Heart left ventricle (tissue), 16 donors: Measurements from ENCODE around the gene AFF1. TPM values are rescaled to one million over a fixed set of nuclear protein-coding genes. Genes with fewer than 3 reads are reported as not detected.

Experiments
- ATAC-seq, 4 donors: fragments of 200-7000 bp; cut with Tn5 transposase; one replicate each; pipeline ENCODE4 v1.9.1; 2020 to 2022; ENCODE audit warnings: moderate library complexity in 4 of 4, mild to moderate bottlenecking in 3 of 4, moderate number of reproducible peaks in 1 of 4
- DNase-seq, 5 donors: peaks; one replicate each; pipeline ENCODE4 v3.0.0-alpha.2; 2020
- H3K27ac ChIP-seq, 12 donors: fragments of 200-600 bp; sonication (generic) in 4 of 12; one replicate each; pipeline versions ENCODE4 v1.5.0 to v1.8.0; 2016 to 2022; ENCODE audit warnings: mild to moderate bottlenecking in 2 of 12
- H3K27me3 ChIP-seq, 9 donors: fragments of 200-600 bp; sonication (generic) in 2 of 9; one replicate each; pipeline versions ENCODE4 v1.5.1 to v1.8.0; 2016 to 2022; ENCODE audit warnings: mild to moderate bottlenecking in 3 of 9
- H3K36me3 ChIP-seq, 9 donors: fragments of 200-600 bp; sonication (generic) in 2 of 9; one replicate each; pipeline versions ENCODE4 v1.5.0 to v1.8.0; 2018 to 2022; ENCODE audit warnings: mild to moderate bottlenecking in 2 of 9
- H3K4me1 ChIP-seq, 12 donors: fragments of 200-600 bp; sonication (generic) in 4 of 12; one replicate each; pipeline versions ENCODE4 v1.5.0 to v1.8.0; 2016 to 2022; ENCODE audit warnings: mild to moderate bottlenecking in 3 of 12
- H3K4me3 ChIP-seq, 12 donors: fragments of 200-600 bp; sonication (generic) in 4 of 12; one replicate each; pipeline versions ENCODE4 v1.5.0 to v1.8.0; 2017 to 2022; ENCODE audit warnings: mild to moderate bottlenecking in 9 of 12, moderate library complexity in 4 of 12
- H3K9me3 ChIP-seq, 12 donors: fragments of 200-600 bp; sonication (generic) in 4 of 12; one replicate each; pipeline versions ENCODE4 v1.5.0 to v1.8.0; 2016 to 2022; ENCODE audit warnings: mild to moderate bottlenecking in 1 of 12
- CTCF ChIP-seq, 12 donors: fragments of 200-600 bp; sonication (generic) in 4 of 12; IDR thresholded peaks; one replicate each; pipeline versions ENCODE4 v1.5.0 to v1.8.0; 2018 to 2022; ENCODE audit warnings: antibody characterized with exemption in 12 of 12, mild to moderate bottlenecking in 5 of 12
- POLR2A ChIP-seq, 2 donors: fragments of 450-650 bp; IDR thresholded peaks; one replicate each; pipeline ENCODE4 v1.6.1; 2017; ENCODE audit warnings: antibody characterized with exemption in 2 of 2, mild to moderate bottlenecking in 2 of 2, moderate library complexity in 2 of 2
- WGBS, 4 donors: extraction: QIAGEN DNeasy Blood & Tissue Kit in 2 of 4; methylation state at CpG; one replicate each; pipeline versions ENCODE4 v1.1.5 to v1.1.7; 2013 to 2018; 5-methylcytosine and 5-hydroxymethylcytosine counted together
- intact Hi-C, 10 donors: fragments of 100-400 bp; cut with DNase I; formaldehyde crosslinking; loops; one replicate each; pipeline versions ENCODE4 v1.11.1 to v1.14.2; 2022
- polyA plus RNA-seq, 2 donors: library from polyadenylated mRNA; stranded (reverse); fragments of 200-250 nt; gene quantifications; one replicate each; pipeline ENCODE4 v1.2.3, GENCODE V29; 2013
- total RNA-seq, 9 donors: library from RNA; depleted of rRNA in 2 of 9; stranded (reverse); fragments of >200 nt in 2 of 9; fragmentation: NEBNext Ultra II Directional in 3 of 9; extraction: Animal tissue kit (Norgen Biotek cat#: 25700) in 3 of 9; gene quantifications; one replicate each; pipeline versions ENCODE4 v1.1.0 to v1.2.4, GENCODE V29; 2016 to 2023
- donor health status: ischemic (EF 13 %, LVEDD 7.1; RV severe dilation, severe dysfunction).
- donor health status: healthy with polysubstance abuse.
- donor health status: DM: no; HTN: yes; CAD: no.
- donor health status: DM: no; HTN: no; CAD: no.
- donor health status: ischemic (EF 25% LVEDD 6.9; RV normal size, moderate dysfunction).
- donor health status: ischemic (EF 25% LVEDD 5.7; RV mildly dilated, moderate dysfunction).
- donor health status: healthy.
- donor health status: DM: yes; HTN: yes; CAD: no.
- donor health status: ischemic (EF 35%, LVEDD 5.7; RV mildly dilated, moderate dysfunction).
- donor health status: nonischemic (EF 11% LVEDD 7.7; RV severe dilation, severe dysfunction).
- donor health status: DM: yes; HTN: yes; CAD: no.
- donor health status: PGD.
- donor health status: ischemic (EF 29% LVEDD 5.4; RV normal size, mild dysfunction).
- donor health status: nonischemic (EF 23%, LVEDD 6.1; RV moderate dilation, normal function).

AFF1 gene
- total and polyA plus RNA-seq, 11 donors, result 51.8 to 96.5 (median 72.8) TPM

GRCh38 chr4:86938771-86939520 is 4.1 kb downstream of the AFF1 start:
- Histone ChIP-seq H3K27ac (peak overlapping the region in 6 of 12 donors; percentile 8 to 78 (median 28)), H3K9me3 (no peaks in the 10 kb centered on the region), H3K27me3 (no peaks in the 10 kb centered on the region), H3K36me3 (no peaks in the 10 kb centered on the region), H3K4me1 (peaks cover 6 to 62% (median 31%) of the 10 kb centered on the region in 12 donors), H3K4me3 (no peak overlapping the region)
- DNase-seq (no peak), ATAC-seq (no peak)
- intact Hi-C loops, result loop anchor here in 5 of 10 donors (5.0 kb wide), 3 partner anchors 33 to 153 kb away; no protein-coding TSS in a partner anchor
- no peak for TF ChIP-seq POLR2A (IDR thresholded peaks at IDR 0.05)
- no peak for TF ChIP-seq CTCF (IDR thresholded peaks at IDR 0.05)
- 74 to 87% (median 78%) methylated on average over 4 of the region's 4 CpGs for WGBS, 4 donors

- intact Hi-C loops, result loop anchor here in 5 of 10 donors (5.0 kb wide), 3 partner anchors 32 to 152 kb away; no protein-coding TSS in a partner anchor
Measured at GRCh38 chr4:86939729-86940575, 5.1 kb downstream of the AFF1 start.

GRCh38 chr4:86940920-86941460 is 6.2 kb downstream of the AFF1 start:
- 89 to 95% (median 92%) methylated on average over 15 of the region's 15 CpGs for WGBS, 4 donors
- DNase-seq (no peak), ATAC-seq (no peak)
- Histone ChIP-seq H3K27ac (no peak overlapping the region), H3K27me3 (no peaks in the 10 kb centered on the region), H3K9me3 (no peaks in the 10 kb centered on the region), H3K4me1 (peaks cover 6 to 79% (median 34%) of the 10 kb centered on the region in 12 donors), H3K4me3 (no peak overlapping the region), H3K36me3 (no peaks in the 10 kb centered on the region)
- intact Hi-C loops, result no loop called here
- TF ChIP-seq POLR2A (IDR thresholded peaks at IDR 0.05) (no peak), CTCF (IDR thresholded peaks at IDR 0.05) (no peak)

More at GRCh38 chr4:86939729-86940575, 5.1 kb downstream of the AFF1 start:
- Histone ChIP-seq H3K9me3 (no peaks in the 10 kb centered on the region), H3K27ac (peak overlapping the region in 7 of 12 donors; percentile 17 to 78 (median 24)), H3K27me3 (no peaks in the 10 kb centered on the region), H3K4me3 (no peak overlapping the region), H3K36me3 (no peaks in the 10 kb centered on the region), H3K4me1 (peaks cover 6 to 71% (median 32%) of the 10 kb centered on the region in 12 donors)
- no peak for DNase-seq
- no peak for ATAC-seq
- WGBS, 4 donors, result 71 to 79% (median 74%) methylated on average over 8 of the region's 8 CpGs
- no peak for TF ChIP-seq POLR2A (IDR thresholded peaks at IDR 0.05)
- TF ChIP-seq CTCF (IDR thresholded peaks at IDR 0.05), result no peak
